ENCODE data around the gene TSSC4.

Gene TSSC4

GRCh38 chr11:2420502-2421225 is 20.1 kb downstream of the TSSC4 start:
- peak; percentile 72 for DNase-seq

GRCh38 chr11:2421226-2421994 is 20.9 kb downstream of the TSSC4 start:
- DNase-seq: no peak

GRCh38 chr11:2421996-2422395 is 21.4 kb downstream of the TSSC4 start:
- no peak for DNase-seq

- no peak for DNase-seq
These were observed 22.1 kb downstream of the TSSC4 start for GRCh38 chr11:2422461-2423156.

GRCh38 chr11:2423157-2424025 is 22.8 kb downstream of the TSSC4 start:
- DNase-seq: no peak

- DNase-seq: no peak
These were observed 24.4 kb downstream of the TSSC4 start for GRCh38 chr11:2424811-2425495.

- DNase-seq: no peak
These were observed 25.0 kb downstream of the TSSC4 start for GRCh38 chr11:2425506-2425905.

GRCh38 chr11:2426221-2426620 is 25.7 kb downstream of the TSSC4 start:
- DNase-seq: no peak

- DNase-seq: no peak
These were observed 26.4 kb downstream of the TSSC4 start for GRCh38 chr11:2426826-2427521.

GRCh38 chr11:2427721-2428321 is 27.3 kb downstream of the TSSC4 start:
- no peak for DNase-seq

- DNase-seq: peak; percentile 86
These were observed 27.8 kb downstream of the TSSC4 start for GRCh38 chr11:2428322-2428795.

- DNase-seq: no peak
These were observed 30.8 kb downstream of the TSSC4 start for GRCh38 chr11:2431395-2431794.

GRCh38 chr11:2432171-2432621 is 31.6 kb downstream of the TSSC4 start:
- DNase-seq: no peak

- no peak for DNase-seq
These were observed 32.1 kb downstream of the TSSC4 start for GRCh38 chr11:2432628-2433071.

GRCh38 chr11:2433106-2433925 is 32.8 kb downstream of the TSSC4 start:
- DNase-seq: no peak

GRCh38 chr11:2434008-2434407 is 33.5 kb downstream of the TSSC4 start:
- no peak for DNase-seq

GRCh38 chr11:2434506-2435255 is 34.1 kb downstream of the TSSC4 start:
- no peak for DNase-seq

- DNase-seq: no peak
These were observed 34.9 kb downstream of the TSSC4 start for GRCh38 chr11:2435288-2436012.
